Gastrocnemius medialis (tissue), 4 donors: Measurements from ENCODE around the gene CAVIN1.

Experiments used
- POLR2A ChIP-seq, 2 donors: fragments of 450-650 bp; IDR thresholded peaks; one replicate each; pipeline ENCODE4 v1.6.1; 2017; ENCODE audit warnings: antibody characterized with exemption in 2 of 2, mild to moderate bottlenecking in 2 of 2, moderate library complexity in 2 of 2
- TF ChIP-seq, protein P1 (sequence below), 5 experiments: fragments of 450-650 bp in 3 of 5; fragments of 200-600 bp in 2 of 5; sonication (generic) in 2 of 5; IDR thresholded peaks in 4 of 5; conservative IDR thresholded peaks in 1 of 5; 1 replicate in 4 of 5; 2 replicates in 1 of 5; pipeline ENCODE4 v1.5.1; 2016 to 2019; ENCODE audit warnings: antibody characterized with exemption in 5 of 5, mild to moderate bottlenecking in 3 of 5, moderate library complexity in 3 of 5

DNA sequence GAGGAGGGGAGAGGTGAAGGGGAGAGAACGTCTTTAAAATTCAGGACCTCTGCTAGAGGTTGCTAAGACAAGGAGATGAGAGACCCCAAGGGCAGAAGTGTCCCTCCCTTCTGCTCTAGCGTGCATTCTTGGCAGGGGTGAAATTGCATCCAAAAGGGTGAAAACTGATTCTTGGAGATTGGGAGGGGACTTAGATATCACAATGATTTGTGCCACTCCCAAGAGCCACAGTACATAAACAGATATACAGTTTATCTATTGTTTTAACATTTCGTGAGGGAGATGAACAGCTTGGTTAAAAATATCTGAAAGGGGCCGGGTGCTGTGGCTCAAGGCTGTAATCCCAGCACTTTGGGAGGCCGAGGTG, 12.8 kb downstream of the CAVIN1 start:
- no peak for TF ChIP-seq POLR2A (IDR thresholded peaks at IDR 0.05)
- TF ChIP-seq, protein P1, sequence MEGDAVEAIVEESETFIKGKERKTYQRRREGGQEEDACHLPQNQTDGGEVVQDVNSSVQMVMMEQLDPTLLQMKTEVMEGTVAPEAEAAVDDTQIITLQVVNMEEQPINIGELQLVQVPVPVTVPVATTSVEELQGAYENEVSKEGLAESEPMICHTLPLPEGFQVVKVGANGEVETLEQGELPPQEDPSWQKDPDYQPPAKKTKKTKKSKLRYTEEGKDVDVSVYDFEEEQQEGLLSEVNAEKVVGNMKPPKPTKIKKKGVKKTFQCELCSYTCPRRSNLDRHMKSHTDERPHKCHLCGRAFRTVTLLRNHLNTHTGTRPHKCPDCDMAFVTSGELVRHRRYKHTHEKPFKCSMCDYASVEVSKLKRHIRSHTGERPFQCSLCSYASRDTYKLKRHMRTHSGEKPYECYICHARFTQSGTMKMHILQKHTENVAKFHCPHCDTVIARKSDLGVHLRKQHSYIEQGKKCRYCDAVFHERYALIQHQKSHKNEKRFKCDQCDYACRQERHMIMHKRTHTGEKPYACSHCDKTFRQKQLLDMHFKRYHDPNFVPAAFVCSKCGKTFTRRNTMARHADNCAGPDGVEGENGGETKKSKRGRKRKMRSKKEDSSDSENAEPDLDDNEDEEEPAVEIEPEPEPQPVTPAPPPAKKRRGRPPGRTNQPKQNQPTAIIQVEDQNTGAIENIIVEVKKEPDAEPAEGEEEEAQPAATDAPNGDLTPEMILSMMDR (IDR thresholded peaks at IDR 0.05 in 4 of 5, conservative IDR thresholded peaks at IDR 0.05 in 1 of 5), result no peak
